ENCODE results near the gene SUPT6H. TPM values are rescaled to one million over a fixed set of nuclear protein-coding genes. Genes with fewer than 3 reads are reported as not detected.
"Not testable (repeated sequence)": the region's sequence is repeated elsewhere in the genome, so short reads cannot be mapped to it uniquely, and the experiment has no call there.

Gene SUPT6H
- total RNA-seq, 2 donors from 2014 or later, result 85.1 to 97.8 TPM

DNA sequence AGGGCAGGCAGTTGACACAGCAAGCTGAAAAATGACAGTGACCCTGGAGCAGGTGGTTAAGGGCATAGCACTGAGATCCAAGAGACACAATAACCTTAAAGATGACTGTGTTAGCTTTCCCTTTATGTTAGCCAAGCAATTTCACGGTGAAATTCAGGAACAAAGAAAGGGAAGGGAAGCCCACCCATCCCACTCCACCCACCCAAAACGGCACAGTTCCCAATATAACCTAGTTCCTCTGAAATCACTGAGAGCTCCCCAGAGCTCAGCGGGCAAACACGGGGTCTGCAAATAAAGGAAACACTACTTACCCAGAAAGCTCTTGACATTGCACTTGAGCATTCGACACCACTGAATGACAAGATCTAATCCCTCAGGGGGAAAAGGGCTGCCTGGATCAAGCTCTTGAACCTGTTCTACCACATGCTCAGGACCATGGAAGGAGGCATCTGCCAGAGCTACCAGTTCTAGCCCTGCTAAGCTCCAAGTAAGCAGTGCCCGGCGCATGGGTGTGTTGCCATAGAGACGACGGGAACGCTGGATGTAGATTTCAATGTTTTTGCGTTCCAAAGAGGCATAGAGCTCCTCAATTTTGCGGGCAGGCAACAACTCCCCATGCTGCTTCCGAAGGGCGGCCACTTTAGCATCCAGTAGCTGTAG is 27.7 kb upstream of the SUPT6H start:
- Mint-ChIP-seq H3K36me3 (ENCODE audit: insufficient read depth in 2 of 2) (peaks cover 18 to 39% of the 10 kb centered on the region in 2 donors), H3K27ac (no peak overlapping the region), H3K9me3 (no peaks in the 10 kb centered on the region), H3K4me3 (no peak overlapping the region), H3K4me1 (ENCODE audit: low read depth) (peaks cover 30% of the 10 kb centered on the region), H3K27me3 (ENCODE audit: low read depth) (no peaks in the 10 kb centered on the region)
- ATAC-seq (replicated peaks in 1 of 2) (no peak), DNase-seq (no peak)

DNA sequence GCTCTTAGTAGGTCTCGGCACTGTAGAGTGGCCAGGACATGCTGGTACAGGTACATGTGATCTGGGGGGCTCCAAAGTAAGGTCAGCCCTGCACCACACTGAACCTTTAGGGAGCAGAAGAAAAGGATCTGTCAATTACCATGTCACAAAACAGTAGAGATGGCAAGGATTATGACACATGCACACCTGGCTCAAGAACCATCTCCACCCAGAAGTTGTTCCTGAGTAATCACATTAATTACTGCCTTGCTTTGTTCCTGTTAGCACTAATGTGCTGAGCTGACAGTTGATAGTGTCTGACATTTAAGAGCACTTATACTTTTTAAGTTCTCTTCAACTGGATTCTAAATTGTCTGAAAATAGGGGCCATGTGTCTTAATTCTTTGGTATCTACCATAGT is 26.5 kb upstream of the SUPT6H start:
- peaks cover 20 to 43% of the 10 kb centered on the region in 2 donors for H3K36me3 Mint-ChIP-seq (ENCODE audit: insufficient read depth in 2 of 2)
- H3K27ac Mint-ChIP-seq, result no peak overlapping the region
- H3K4me1 Mint-ChIP-seq (ENCODE audit: low read depth), result peaks cover 31% of the 10 kb centered on the region
- no peak for DNase-seq
- H3K27me3 Mint-ChIP-seq (ENCODE audit: low read depth), result no peaks in the 10 kb centered on the region
- H3K9me3 Mint-ChIP-seq, result no peaks in the 10 kb centered on the region
- H3K4me3 Mint-ChIP-seq, result no peak overlapping the region
- ATAC-seq (replicated peaks in 1 of 2), result no peak

DNA sequence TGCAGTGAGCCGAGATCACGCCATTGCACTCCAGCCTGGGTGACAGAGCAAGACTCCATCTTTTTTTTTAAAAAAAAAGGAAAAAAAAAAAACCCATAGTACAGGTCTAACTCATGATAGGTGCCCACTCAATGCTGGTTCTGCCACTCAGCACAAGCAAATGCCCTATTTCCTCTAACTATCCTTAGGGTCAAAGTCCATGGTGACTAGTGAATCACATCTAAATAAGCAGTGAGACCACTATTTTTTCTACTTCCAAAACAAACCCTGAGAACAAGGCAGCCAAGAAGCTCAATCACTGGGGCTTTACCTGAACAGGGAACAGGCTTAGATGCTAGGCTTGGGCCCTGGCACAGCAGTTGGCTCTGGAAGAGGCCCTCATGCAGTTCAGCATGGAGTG is 20.4 kb upstream of the SUPT6H start:
- ATAC-seq (replicated peaks in 1 of 2) (no peak), DNase-seq (no peak)
- no peaks in the 10 kb centered on the region for H3K27me3 Mint-ChIP-seq (ENCODE audit: low read depth)
- H3K4me1 Mint-ChIP-seq (ENCODE audit: low read depth), result peaks cover 59% of the 10 kb centered on the region
- peaks cover 15 to 34% of the 10 kb centered on the region in 2 donors for H3K36me3 Mint-ChIP-seq (ENCODE audit: insufficient read depth in 2 of 2)
- no peak overlapping the region for H3K27ac Mint-ChIP-seq
- no peak overlapping the region for H3K4me3 Mint-ChIP-seq
- no peaks in the 10 kb centered on the region for H3K9me3 Mint-ChIP-seq

DNA sequence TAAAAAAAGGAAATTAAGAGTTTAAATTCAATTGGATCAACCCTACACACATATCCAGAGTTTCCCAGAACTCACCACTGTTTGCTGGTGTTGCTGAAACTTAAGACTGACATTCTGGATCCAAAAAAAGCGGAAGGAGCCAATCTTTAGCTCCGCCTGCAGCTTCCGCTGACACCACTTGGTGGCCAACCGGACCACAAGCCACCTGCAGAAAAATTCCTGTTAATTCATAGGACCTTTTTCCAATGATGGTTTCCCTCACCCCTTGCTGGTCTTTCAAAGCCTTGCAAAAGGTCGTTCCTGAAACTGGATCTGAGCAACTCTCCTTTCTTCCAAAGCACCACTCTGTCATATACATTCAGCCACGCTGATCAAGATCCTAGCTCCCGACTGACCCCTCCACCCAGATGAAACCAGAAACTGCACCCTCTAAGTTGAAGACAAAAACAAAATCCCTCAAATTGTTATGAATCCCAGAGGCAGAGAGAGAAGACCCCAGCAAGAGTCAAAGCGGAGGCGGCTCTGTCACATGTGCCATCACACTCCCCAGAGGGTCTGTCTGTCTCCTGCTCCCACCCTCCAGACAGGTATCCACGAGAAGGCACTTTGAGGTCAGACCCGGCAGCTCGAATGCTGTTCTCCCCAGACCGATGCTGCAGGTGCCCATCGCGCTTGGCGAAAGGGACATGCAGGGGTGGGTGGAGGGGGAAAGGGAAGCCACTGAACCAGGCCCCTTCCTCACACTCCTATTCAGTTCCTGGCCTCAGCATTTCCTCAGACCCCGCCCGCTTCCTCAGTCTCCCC is 17.8 kb upstream of the SUPT6H start:
- DNase-seq (peak; percentile 28 to 32), ATAC-seq (replicated peaks in 1 of 2) (peak in 1 of 2 donors; percentile 0)
- H3K27ac Mint-ChIP-seq, result peak overlapping the region; percentile 82
- no peaks in the 10 kb centered on the region for H3K27me3 Mint-ChIP-seq (ENCODE audit: low read depth)
- peaks cover 51% of the 10 kb centered on the region for H3K4me1 Mint-ChIP-seq (ENCODE audit: low read depth)
- peak overlapping the region; percentile 86 to 91 for H3K4me3 Mint-ChIP-seq
- peaks cover 6 to 23% of the 10 kb centered on the region in 2 donors for H3K36me3 Mint-ChIP-seq (ENCODE audit: insufficient read depth in 2 of 2)
- H3K9me3 Mint-ChIP-seq, result no peaks in the 10 kb centered on the region

DNA sequence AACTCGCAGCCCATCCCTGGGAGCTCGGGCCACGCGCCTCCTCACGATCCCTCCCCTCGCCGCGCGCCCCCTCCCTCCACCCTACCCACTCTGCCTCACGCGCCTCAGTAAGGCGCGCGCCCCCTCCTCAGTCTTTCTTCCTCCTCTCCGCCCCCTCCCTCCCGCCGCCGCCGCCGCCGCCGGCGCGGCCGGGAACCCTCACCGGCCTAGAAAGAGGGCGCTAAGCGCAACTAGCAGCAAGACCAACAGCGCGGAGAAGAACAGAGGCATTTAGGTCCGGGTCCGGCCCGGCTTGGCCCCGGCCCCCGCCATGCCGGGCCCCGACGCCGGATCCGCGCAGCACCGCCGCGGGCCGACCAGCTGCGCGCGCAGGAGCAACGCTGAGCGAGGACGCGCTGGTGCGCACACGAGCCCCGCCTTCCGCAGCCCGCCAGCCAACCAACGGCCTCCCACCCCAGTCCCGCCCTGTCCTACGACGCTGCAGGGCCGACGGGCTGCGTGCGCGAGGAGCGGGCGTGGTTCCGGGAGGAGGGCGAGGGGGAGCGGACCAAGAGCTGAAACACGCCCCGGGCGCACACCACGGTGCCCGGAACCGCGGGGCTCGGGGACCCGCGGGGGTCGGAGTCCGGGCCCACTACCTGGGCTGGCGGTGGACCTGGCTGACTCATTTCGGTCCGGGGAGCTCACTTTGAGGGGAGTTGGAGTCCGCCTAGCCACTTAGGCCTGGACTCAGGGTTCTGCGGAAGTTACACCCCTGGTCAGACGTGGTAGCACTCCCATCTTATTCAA is 17.0 kb upstream of the SUPT6H start, which contains the start of gene BLTP2:
Gene BLTP2, minus strand, starts transcription at position 372 of the 789 bp plus-strand sequence. Its CDS starts 102 bp downstream, at position 270.
- ATAC-seq (replicated peaks in 1 of 2) (peak; percentile 98 to 99), DNase-seq (peak; percentile 95 to 97)
- Mint-ChIP-seq H3K36me3 (ENCODE audit: insufficient read depth in 2 of 2) (peaks cover 6 to 20% of the 10 kb centered on the region in 2 donors), H3K4me1 (ENCODE audit: low read depth) (peaks cover 48% of the 10 kb centered on the region), H3K4me3 (peak within 1 kb of the TSS; percentile 86 to 91), H3K27me3 (ENCODE audit: low read depth) (no peaks in the 10 kb centered on the region), H3K27ac (peak within 1 kb of the TSS; percentile 82), H3K9me3 (no peaks in the 10 kb centered on the region)

DNA sequence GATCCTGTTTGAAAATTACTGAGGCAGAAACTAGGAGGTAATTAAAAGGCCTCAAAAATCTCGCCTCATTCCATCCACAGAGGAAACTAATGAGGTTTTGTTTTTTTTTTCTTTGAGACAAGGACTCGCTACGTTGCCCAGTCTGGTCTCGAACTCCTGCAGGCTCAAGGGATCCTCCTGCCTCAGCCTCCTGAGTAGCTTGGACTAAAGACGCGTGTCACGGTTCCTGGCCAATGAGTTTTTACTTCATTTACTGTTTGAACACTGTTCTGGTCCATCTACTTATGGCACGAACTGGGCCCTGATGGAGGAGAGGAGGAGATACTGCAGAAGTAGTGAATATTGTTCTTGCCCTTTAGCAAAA is 16.4 kb upstream of the SUPT6H start:
- H3K27me3 Mint-ChIP-seq (ENCODE audit: low read depth), result no peaks in the 10 kb centered on the region
- H3K27ac Mint-ChIP-seq, result peak overlapping the region; percentile 50
- peaks cover 48% of the 10 kb centered on the region for H3K4me1 Mint-ChIP-seq (ENCODE audit: low read depth)
- no peak for ATAC-seq (replicated peaks in 1 of 2)
- DNase-seq, result no peak
- peaks cover 4 to 17% of the 10 kb centered on the region in 2 donors for H3K36me3 Mint-ChIP-seq (ENCODE audit: insufficient read depth in 2 of 2)
- H3K4me3 Mint-ChIP-seq, result peak overlapping the region; percentile 86 to 91
- H3K9me3 Mint-ChIP-seq, result no peaks in the 10 kb centered on the region

DNA sequence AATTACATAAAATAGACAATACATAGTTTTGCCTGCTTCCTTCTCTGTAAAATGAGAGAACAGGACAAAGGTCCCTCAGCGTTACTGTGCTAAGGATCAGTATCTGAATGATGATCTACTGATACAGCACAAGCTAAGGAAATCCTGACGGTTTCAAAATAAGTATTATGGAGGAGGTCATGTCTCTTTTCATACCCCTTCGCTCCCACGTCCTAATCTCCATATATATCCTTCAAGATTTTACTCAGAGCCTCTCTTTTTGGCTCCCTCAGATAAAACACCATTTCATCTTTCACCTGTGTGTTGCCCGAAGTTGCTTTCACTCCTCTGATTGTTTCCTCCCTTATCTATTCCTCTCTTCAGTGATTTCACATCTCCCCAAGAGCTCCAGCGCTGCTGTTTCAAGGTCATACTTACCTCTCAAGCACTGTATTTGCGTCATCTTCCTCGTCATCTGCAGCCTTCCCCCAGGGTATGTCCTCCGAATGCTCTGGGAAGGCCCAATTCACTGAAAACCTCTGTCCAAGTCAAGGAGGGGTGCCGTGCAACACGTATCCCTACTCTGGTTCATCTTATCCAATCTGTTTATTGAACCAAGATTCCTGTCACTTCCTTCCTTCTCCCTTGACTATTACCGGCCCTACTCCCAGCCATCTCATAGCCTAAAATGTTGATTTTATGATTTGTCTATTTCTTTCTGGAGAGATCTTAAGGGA is 15.8 kb upstream of the SUPT6H start:
- no peaks in the 10 kb centered on the region for H3K27me3 Mint-ChIP-seq (ENCODE audit: low read depth)
- peak overlapping the region; percentile 50 for H3K27ac Mint-ChIP-seq
- peaks cover 48% of the 10 kb centered on the region for H3K4me1 Mint-ChIP-seq (ENCODE audit: low read depth)
- ATAC-seq (replicated peaks in 1 of 2) (no peak), DNase-seq (peak in 1 of 2 donors; percentile 8)
- H3K9me3 Mint-ChIP-seq, result no peaks in the 10 kb centered on the region
- peaks cover 4 to 16% of the 10 kb centered on the region in 2 donors for H3K36me3 Mint-ChIP-seq (ENCODE audit: insufficient read depth in 2 of 2)
- peak overlapping the region; percentile 86 to 91 for H3K4me3 Mint-ChIP-seq

DNA sequence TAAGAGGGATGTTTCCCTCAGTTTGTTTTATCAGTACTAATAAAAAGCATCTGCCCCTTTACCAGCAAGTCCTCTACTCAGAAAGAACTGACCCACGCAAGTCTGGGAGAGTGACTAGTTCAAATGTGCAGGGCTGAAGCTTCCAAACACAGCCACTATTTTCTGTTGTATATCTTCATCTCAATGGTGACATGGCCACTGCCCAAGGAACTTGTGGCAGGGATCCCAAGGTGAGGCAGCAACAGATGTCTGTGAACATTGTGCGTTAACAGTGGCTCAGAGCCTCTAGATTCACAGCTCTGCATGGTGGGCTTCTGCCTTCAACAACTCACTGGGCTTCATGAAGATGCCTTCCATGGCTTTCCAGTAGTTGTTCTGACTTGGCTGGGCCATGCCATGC is 13.3 kb upstream of the SUPT6H start:
- ATAC-seq (replicated peaks in 1 of 2), result no peak
- no peaks in the 10 kb centered on the region for H3K27me3 Mint-ChIP-seq (ENCODE audit: low read depth)
- H3K9me3 Mint-ChIP-seq, result no peaks in the 10 kb centered on the region
- DNase-seq, result no peak
- H3K4me3 Mint-ChIP-seq, result no peak overlapping the region
- peaks cover 31% of the 10 kb centered on the region for H3K4me1 Mint-ChIP-seq (ENCODE audit: low read depth)
- no peak overlapping the region for H3K27ac Mint-ChIP-seq
- peaks cover 4 to 7% of the 10 kb centered on the region in 2 donors for H3K36me3 Mint-ChIP-seq (ENCODE audit: insufficient read depth in 2 of 2)

DNA sequence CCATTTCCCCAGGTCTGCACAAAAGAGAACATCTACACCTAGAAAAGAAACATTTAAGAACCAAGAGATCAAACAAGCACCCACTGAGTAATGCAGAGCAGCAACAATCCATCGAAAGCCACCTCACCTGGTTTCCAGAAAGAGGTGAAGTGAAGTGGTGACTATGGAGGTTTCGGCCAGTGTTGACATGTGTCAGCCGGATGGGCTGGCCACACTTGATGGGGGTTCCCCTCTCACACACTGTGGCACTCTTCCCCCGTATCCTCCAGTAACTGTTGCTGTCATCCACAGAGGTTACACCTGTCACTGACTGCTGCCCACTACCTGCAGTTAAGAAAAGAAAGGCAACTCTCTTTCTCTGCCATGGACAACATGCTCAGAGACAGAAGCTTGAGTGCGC is 6.8 kb upstream of the SUPT6H start:
- peak in 1 of 2 donors; percentile 61 for ATAC-seq (replicated peaks in 1 of 2)
- Mint-ChIP-seq H3K4me1 (ENCODE audit: low read depth) (peaks cover 4% of the 10 kb centered on the region), H3K9me3 (no peaks in the 10 kb centered on the region), H3K4me3 (no peak overlapping the region), H3K27me3 (ENCODE audit: low read depth) (no peaks in the 10 kb centered on the region), H3K36me3 (ENCODE audit: insufficient read depth in 2 of 2) (peaks cover 0 to 8% of the 10 kb centered on the region in 2 donors), H3K27ac (no peak overlapping the region)
- no peak for DNase-seq

DNA sequence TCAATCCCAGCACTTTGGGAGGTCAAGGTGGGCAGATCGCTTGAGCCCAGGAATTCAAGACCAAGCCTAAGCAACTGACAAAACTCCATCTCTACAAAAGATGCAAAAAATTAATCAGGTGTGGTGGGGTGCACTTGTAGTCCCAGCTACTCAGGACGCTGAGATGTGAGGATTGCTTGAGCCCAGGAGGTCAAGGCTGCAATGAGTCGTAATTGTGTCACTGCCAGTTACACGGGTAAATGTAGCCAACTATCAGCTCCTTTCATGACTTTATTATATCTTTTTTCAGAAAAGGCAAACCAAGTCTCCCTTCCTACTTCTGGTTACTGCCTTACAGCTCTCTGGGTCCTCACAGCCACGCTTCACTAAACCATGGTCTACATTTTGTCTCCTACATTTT is 4.2 kb upstream of the SUPT6H start:
- H3K9me3 Mint-ChIP-seq, result no peaks in the 10 kb centered on the region
- no peaks in the 10 kb centered on the region for H3K27me3 Mint-ChIP-seq (ENCODE audit: low read depth)
- no peak overlapping the region for H3K27ac Mint-ChIP-seq
- DNase-seq (no peak), ATAC-seq (replicated peaks in 1 of 2) (no peak)
- peaks cover 17% of the 10 kb centered on the region for H3K4me1 Mint-ChIP-seq (ENCODE audit: low read depth)
- H3K4me3 Mint-ChIP-seq, result no peak overlapping the region
- H3K36me3 Mint-ChIP-seq (ENCODE audit: insufficient read depth in 2 of 2), result peaks cover 4 to 11% of the 10 kb centered on the region in 2 donors

DNA sequence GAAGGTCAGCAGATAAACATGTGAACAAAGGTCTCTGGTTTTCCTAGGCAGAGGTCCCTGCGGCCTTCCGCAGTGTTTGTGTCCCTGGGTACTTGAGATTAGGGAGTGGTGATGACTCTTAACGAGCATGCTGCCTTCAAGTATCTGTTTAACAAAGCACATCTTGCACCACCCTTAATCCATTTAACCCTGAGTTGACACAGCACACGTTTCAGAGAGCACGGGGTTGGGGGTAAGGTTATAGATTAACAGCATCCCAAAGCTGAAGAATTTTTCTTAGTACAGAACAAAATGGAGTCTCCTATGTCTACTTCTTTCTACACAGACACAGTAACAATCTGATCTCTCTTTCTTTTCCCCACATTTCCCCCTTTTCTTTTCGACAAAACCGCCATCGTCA is 3.7 kb upstream of the SUPT6H start:
- not testable (repeated sequence) for DNase-seq; H3K27ac Mint-ChIP-seq; H3K27me3 Mint-ChIP-seq (ENCODE audit: low read depth); ATAC-seq (replicated peaks in 1 of 2); H3K9me3 Mint-ChIP-seq; H3K4me3 Mint-ChIP-seq
- peaks cover 4 to 11% of the 10 kb centered on the region in 2 donors for H3K36me3 Mint-ChIP-seq (ENCODE audit: insufficient read depth in 2 of 2)
- H3K4me1 Mint-ChIP-seq (ENCODE audit: low read depth), result peaks cover 23% of the 10 kb centered on the region

DNA sequence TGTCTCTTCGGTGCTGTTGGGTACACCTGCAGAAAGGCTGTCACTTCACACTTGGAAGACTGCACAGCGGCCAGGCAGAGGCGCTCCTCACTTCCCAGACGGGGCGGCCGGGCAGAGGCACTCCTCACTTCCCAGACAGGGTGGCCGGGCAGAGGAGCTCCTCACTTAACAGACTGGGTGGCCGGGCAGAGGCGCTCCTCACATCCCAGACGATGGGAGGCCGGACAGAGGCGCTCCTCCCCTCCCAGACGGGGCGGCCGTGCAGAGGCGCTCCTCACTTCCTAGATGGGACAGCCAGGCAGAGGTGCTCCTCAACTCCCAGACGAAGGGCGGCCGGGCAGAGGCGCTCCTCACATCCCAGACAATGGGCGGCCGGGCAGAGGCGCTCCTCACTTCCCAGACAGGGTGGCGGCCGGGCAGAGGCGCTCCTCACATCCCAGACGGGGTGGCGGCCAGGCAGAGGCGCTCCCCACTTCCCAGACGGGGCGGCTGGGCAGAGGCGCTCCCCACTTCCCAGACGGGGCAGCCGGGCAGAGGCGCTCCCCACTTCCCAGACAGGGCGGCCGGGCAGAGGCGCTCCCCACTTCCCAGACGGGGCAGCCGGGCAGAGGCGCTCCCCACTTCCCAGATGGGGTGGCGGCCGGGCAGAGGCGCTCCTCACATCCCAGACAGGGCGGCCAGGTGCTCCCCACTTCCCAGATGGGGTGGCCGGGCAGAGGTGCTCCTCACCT is 3.1 kb upstream of the SUPT6H start:
- not testable (repeated sequence) for H3K4me3 Mint-ChIP-seq, H3K27ac Mint-ChIP-seq

More for the DNA sequence above, 3.1 kb upstream of the SUPT6H start:
- DNase-seq; ATAC-seq (replicated peaks in 1 of 2); H3K27me3 Mint-ChIP-seq (ENCODE audit: low read depth); H3K9me3 Mint-ChIP-seq: not testable (repeated sequence)
- H3K36me3 Mint-ChIP-seq (ENCODE audit: insufficient read depth in 2 of 2), result peaks cover 4 to 14% of the 10 kb centered on the region in 2 donors
- H3K4me1 Mint-ChIP-seq (ENCODE audit: low read depth), result peaks cover 29% of the 10 kb centered on the region
